Stimulated activated naive CD8-positive, alpha-beta T cell treated with anti-CD3 and anti-CD28 coated beads, Interleukin-15, amount 100 ng/mL, for 72 hours (primary cell): Measurements from ENCODE around the gene PLCD3.

Source experiments
- ATAC-seq: fragments of 150-1000 bp; cut with Tn5 transposase; 2 replicates; pipeline ENCODE4 v1.10.0; 2021; ENCODE audit warnings: mild to moderate bottlenecking, moderate library complexity
- DNase-seq, 2 donors: peaks; one replicate each; pipeline ENCODE4 v3.0.0; 2021 to 2022
- H3K27ac Mint-ChIP-seq, 2 donors: one replicate each; pipeline ENCODE4 v1.8.0; 2022; ENCODE audit warnings: mild to moderate bottlenecking in 2 of 2, mixed read lengths in 2 of 2, moderate library complexity in 2 of 2
- H3K27me3 Mint-ChIP-seq: one replicate; pipeline ENCODE4 v1.8.0; 2022; ENCODE audit warnings: mixed read lengths
- H3K4me1 Mint-ChIP-seq: one replicate; pipeline ENCODE4 v1.8.0; 2022; ENCODE audit warnings: mild to moderate bottlenecking, mixed read lengths
- H3K4me3 Mint-ChIP-seq, 2 donors: one replicate each; pipeline ENCODE4 v1.8.0; 2022; ENCODE audit warnings: mild to moderate bottlenecking in 2 of 2, mixed read lengths in 2 of 2, moderate library complexity in 1 of 2
- H3K9me3 Mint-ChIP-seq, 2 donors: one replicate each; pipeline ENCODE4 v1.8.0; 2022; ENCODE audit warnings: mixed read lengths in 2 of 2

PLCD3 gene

GRCh38 chr17:45118691-45119090, 13.6 kb downstream of the PLCD3 start:
- no peak overlapping the region for H3K27ac Mint-ChIP-seq
- peaks cover 39% of the 10 kb centered on the region for H3K27me3 Mint-ChIP-seq
- ATAC-seq (no peak), DNase-seq (no peak)
- no peaks in the 10 kb centered on the region for H3K9me3 Mint-ChIP-seq
- no peak overlapping the region for H3K4me3 Mint-ChIP-seq
- peaks cover 6% of the 10 kb centered on the region for H3K4me1 Mint-ChIP-seq

GRCh38 chr17:45117848-45118646, 14.3 kb downstream of the PLCD3 start:
- H3K27me3 Mint-ChIP-seq: peaks cover 39% of the 10 kb centered on the region
- peak overlapping the region in 1 of 2 donors; percentile 91 for H3K27ac Mint-ChIP-seq
- no peaks in the 10 kb centered on the region for H3K9me3 Mint-ChIP-seq
- DNase-seq (no peak), ATAC-seq (no peak)
- peaks cover 6% of the 10 kb centered on the region for H3K4me1 Mint-ChIP-seq
- H3K4me3 Mint-ChIP-seq: no peak overlapping the region

- peaks cover 6% of the 10 kb centered on the region for H3K4me1 Mint-ChIP-seq
- DNase-seq (no peak), ATAC-seq (no peak)
- no peak overlapping the region for H3K27ac Mint-ChIP-seq
- no peaks in the 10 kb centered on the region for H3K9me3 Mint-ChIP-seq
- peaks cover 39% of the 10 kb centered on the region for H3K27me3 Mint-ChIP-seq
- no peak overlapping the region for H3K4me3 Mint-ChIP-seq
These were observed 15.0 kb downstream of the PLCD3 start for GRCh38 chr17:45117334-45117733.

GRCh38 chr17:45116434-45117016, 15.8 kb downstream of the PLCD3 start:
- peaks cover 32% of the 10 kb centered on the region for H3K27me3 Mint-ChIP-seq
- ATAC-seq: no peak
- DNase-seq: no peak
- H3K27ac Mint-ChIP-seq: no peak overlapping the region
- no peak overlapping the region for H3K4me3 Mint-ChIP-seq
- H3K4me1 Mint-ChIP-seq: peaks cover 4% of the 10 kb centered on the region
- H3K9me3 Mint-ChIP-seq: no peaks in the 10 kb centered on the region

GRCh38 chr17:45115871-45116270, 16.4 kb downstream of the PLCD3 start:
- no peak for DNase-seq
- H3K27me3 Mint-ChIP-seq: peaks cover 27% of the 10 kb centered on the region
- no peaks in the 10 kb centered on the region for H3K9me3 Mint-ChIP-seq
- no peak overlapping the region for H3K4me3 Mint-ChIP-seq
- H3K4me1 Mint-ChIP-seq: no peaks in the 10 kb centered on the region
- no peak overlapping the region for H3K27ac Mint-ChIP-seq
- ATAC-seq: no peak

- ATAC-seq: no peak
- Mint-ChIP-seq H3K27ac (peak overlapping the region in 1 of 2 donors; percentile 50), H3K4me3 (no peak overlapping the region), H3K9me3 (no peaks in the 10 kb centered on the region), H3K4me1 (no peaks in the 10 kb centered on the region), H3K27me3 (peaks cover 24% of the 10 kb centered on the region)
- DNase-seq: no peak
These were observed 17.2 kb downstream of the PLCD3 start for GRCh38 chr17:45115015-45115625.

GRCh38 chr17:45114117-45114932, 18.0 kb downstream of the PLCD3 start:
- Mint-ChIP-seq H3K4me1 (no peaks in the 10 kb centered on the region), H3K9me3 (no peaks in the 10 kb centered on the region), H3K27me3 (peaks cover 16% of the 10 kb centered on the region), H3K27ac (peak overlapping the region in 1 of 2 donors; percentile 38), H3K4me3 (no peak overlapping the region)
- no peak for ATAC-seq
- DNase-seq: no peak

GRCh38 chr17:45113424-45113754, 18.9 kb downstream of the PLCD3 start:
- Mint-ChIP-seq H3K9me3 (no peaks in the 10 kb centered on the region), H3K4me3 (no peak overlapping the region), H3K27me3 (peaks cover 12% of the 10 kb centered on the region), H3K27ac (no peak overlapping the region), H3K4me1 (no peaks in the 10 kb centered on the region)
- ATAC-seq (no peak), DNase-seq (no peak)

GRCh38 chr17:45112559-45113423, 19.5 kb downstream of the PLCD3 start:
- H3K4me3 Mint-ChIP-seq: no peak overlapping the region
- H3K27ac Mint-ChIP-seq: no peak overlapping the region
- H3K9me3 Mint-ChIP-seq: no peaks in the 10 kb centered on the region
- no peaks in the 10 kb centered on the region for H3K4me1 Mint-ChIP-seq
- ATAC-seq (no peak), DNase-seq (no peak)
- H3K27me3 Mint-ChIP-seq: peaks cover 12% of the 10 kb centered on the region

- H3K27ac Mint-ChIP-seq: no peak overlapping the region
- H3K9me3 Mint-ChIP-seq: no peaks in the 10 kb centered on the region
- no peaks in the 10 kb centered on the region for H3K4me1 Mint-ChIP-seq
- H3K27me3 Mint-ChIP-seq: peaks cover 12% of the 10 kb centered on the region
- ATAC-seq (no peak), DNase-seq (no peak)
- H3K4me3 Mint-ChIP-seq: no peak overlapping the region
These were observed 20.5 kb downstream of the PLCD3 start for GRCh38 chr17:45111850-45112249.

- DNase-seq (no peak), ATAC-seq (no peak)
- Mint-ChIP-seq H3K4me3 (no peak overlapping the region), H3K9me3 (no peaks in the 10 kb centered on the region), H3K4me1 (no peaks in the 10 kb centered on the region), H3K27me3 (peaks cover 5% of the 10 kb centered on the region), H3K27ac (peak overlapping the region in 1 of 2 donors; percentile 58)
These were observed 21.4 kb downstream of the PLCD3 start for GRCh38 chr17:45110676-45111611.

GRCh38 chr17:45108595-45109521, 23.5 kb downstream of the PLCD3 start:
- H3K27me3 Mint-ChIP-seq: no peaks in the 10 kb centered on the region
- peak overlapping the region in 1 of 2 donors; percentile 90 for H3K27ac Mint-ChIP-seq
- no peak overlapping the region for H3K4me3 Mint-ChIP-seq
- H3K4me1 Mint-ChIP-seq: no peaks in the 10 kb centered on the region
- H3K9me3 Mint-ChIP-seq: no peaks in the 10 kb centered on the region
- DNase-seq (no peak), ATAC-seq (no peak)

- Mint-ChIP-seq H3K27ac (peak overlapping the region in 1 of 2 donors; percentile 90), H3K4me1 (no peaks in the 10 kb centered on the region), H3K27me3 (no peaks in the 10 kb centered on the region)
These were observed 24.3 kb downstream of the PLCD3 start for GRCh38 chr17:45108051-45108450.

More at GRCh38 chr17:45108051-45108450, 24.3 kb downstream of the PLCD3 start:
- no peak for DNase-seq
- ATAC-seq: no peak
- Mint-ChIP-seq H3K9me3 (no peaks in the 10 kb centered on the region), H3K4me3 (no peak overlapping the region)
